Neural cell (in vitro differentiated cells): Measurements from ENCODE around the gene MYL12B.

ENCODE experiments used
- EP300 ChIP-seq: fragments of 450-650 bp; conservative IDR thresholded peaks from 2 replicates; pipeline ENCODE4 v1.6.1; 2014; ENCODE audit warnings: antibody characterized with exemption, mild to moderate bottlenecking, moderate library complexity; ENCODE audit not compliant: poor library complexity, severe bottlenecking
- EZH2 ChIP-seq: fragments of 200-600, 300-800 bp; shearing (Covaris generic), sonication (generic); IDR thresholded peaks from 2 replicates; pipeline ENCODE4 v1.6.1; 2014; ENCODE audit warnings: antibody characterized with exemption, low read length, borderline replicate concordance, mild to moderate bottlenecking; ENCODE audit not compliant: insufficient read depth, poor library complexity, severe bottlenecking
- POLR2AphosphoS5 ChIP-seq: IDR thresholded peaks from 2 replicates; pipeline ENCODE4 v1.6.1; 2012
- SMC3 ChIP-seq: fragments of 450-650 bp; conservative IDR thresholded peaks from 2 replicates; pipeline ENCODE4 v1.6.1; 2014; ENCODE audit warnings: antibody characterized with exemption, mild to moderate bottlenecking, moderate library complexity; ENCODE audit not compliant: poor library complexity
- TAF1 ChIP-seq: IDR thresholded peaks from 2 replicates; pipeline ENCODE4 v1.6.1; 2012; ENCODE audit warnings: low read depth
- TF ChIP-seq, protein P1 (sequence below): fragments of 450-650 bp; IDR thresholded peaks from 2 replicates; pipeline ENCODE4 v1.5.1; 2014; ENCODE audit warnings: antibody characterized with exemption, mild to moderate bottlenecking, moderate library complexity; ENCODE audit not compliant: poor library complexity, severe bottlenecking

DNA sequence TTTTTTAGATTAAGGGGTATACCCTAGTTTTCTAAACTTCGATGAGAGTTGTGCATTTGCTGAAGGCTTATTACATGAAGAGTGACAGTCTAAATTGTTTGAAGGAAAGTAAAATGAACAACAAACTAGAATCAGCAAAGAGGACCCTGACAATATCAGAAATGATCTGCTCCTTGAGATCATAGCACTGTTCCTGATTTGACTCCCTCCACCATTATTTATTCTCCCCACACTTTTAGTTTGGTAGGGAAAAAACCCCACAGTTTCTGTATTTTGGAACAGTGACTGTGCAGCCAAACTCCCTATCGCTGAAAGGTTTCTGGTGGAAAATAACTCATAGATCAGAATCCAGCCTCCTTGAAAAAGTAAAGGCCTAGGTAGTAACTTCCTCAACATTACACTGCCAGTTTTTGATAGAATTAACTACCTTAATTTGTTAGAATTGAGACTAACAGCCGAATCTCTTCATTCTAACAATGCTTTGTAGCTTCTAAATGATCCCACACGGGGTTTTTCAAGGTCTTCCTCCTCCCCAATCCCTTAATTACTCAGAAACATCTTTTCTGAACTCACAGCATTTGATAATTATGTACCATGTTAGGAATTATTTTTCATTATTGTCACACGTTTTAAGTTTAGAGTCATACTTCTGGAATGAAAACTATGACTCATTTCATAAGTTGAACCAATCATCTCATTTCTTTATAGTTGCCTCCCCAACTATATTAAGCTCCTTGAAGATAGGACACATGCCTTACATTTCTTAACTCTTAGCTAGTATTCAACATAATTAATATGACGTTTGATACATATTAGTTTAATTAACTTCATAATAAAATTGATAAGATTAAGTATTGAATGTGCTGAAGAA lies 11.5 kb upstream of the MYL12B start:
- TF ChIP-seq, protein P1, sequence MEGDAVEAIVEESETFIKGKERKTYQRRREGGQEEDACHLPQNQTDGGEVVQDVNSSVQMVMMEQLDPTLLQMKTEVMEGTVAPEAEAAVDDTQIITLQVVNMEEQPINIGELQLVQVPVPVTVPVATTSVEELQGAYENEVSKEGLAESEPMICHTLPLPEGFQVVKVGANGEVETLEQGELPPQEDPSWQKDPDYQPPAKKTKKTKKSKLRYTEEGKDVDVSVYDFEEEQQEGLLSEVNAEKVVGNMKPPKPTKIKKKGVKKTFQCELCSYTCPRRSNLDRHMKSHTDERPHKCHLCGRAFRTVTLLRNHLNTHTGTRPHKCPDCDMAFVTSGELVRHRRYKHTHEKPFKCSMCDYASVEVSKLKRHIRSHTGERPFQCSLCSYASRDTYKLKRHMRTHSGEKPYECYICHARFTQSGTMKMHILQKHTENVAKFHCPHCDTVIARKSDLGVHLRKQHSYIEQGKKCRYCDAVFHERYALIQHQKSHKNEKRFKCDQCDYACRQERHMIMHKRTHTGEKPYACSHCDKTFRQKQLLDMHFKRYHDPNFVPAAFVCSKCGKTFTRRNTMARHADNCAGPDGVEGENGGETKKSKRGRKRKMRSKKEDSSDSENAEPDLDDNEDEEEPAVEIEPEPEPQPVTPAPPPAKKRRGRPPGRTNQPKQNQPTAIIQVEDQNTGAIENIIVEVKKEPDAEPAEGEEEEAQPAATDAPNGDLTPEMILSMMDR, result no peak
- no peak for TF ChIP-seq POLR2AphosphoS5
- no peak for TF ChIP-seq TAF1
- no peak for TF ChIP-seq EZH2
- no peak for TF ChIP-seq SMC3
- TF ChIP-seq EP300, result no peak
